ENCODE data around the gene PLEKHG4. TPM values are rescaled to one million over a fixed set of nuclear protein-coding genes. Genes with fewer than 3 reads are reported as not detected.
A peak's percentile ranks its signal among the peaks of the same experiment; 100 is the strongest.

The PLEKHG4 gene
- total and polyA plus RNA-seq, 9 of the 15 experiments (the other 6 are each of a cell fraction or from before 2014, with no cell fraction given): 3.7 to 36.8 (median 17.9) TPM

GRCh38 chr16:67244387-67245185 lies 34.7 kb upstream of the PLEKHG4 start (continued):
- no peak for TF ChIP-seq TEAD1 (CRISPR knock-in tag; IDR thresholded peaks at IDR 0.05)
- TF ChIP-seq RBFOX2 (IDR thresholded peaks at IDR 0.05; ENCODE audit: low read depth, low read length): peak; percentile 36
- no peak for TF ChIP-seq CREB1 (IDR thresholded peaks at IDR 0.05)
- no peak for TF ChIP-seq CREB1 (CRISPR knock-in tag; IDR thresholded peaks at IDR 0.05)
- TF ChIP-seq TOE1 (IDR thresholded peaks at IDR 0.05; ENCODE audit: borderline replicate concordance): no peak
- no peak for TF ChIP-seq TOE1 (CRISPR knock-in tag; IDR thresholded peaks at IDR 0.05; ENCODE audit: borderline replicate concordance, low read depth)
- no peak for TF ChIP-seq ZNF561 (CRISPR knock-in tag; conservative IDR thresholded peaks at IDR 0.05)
- no peak for TF ChIP-seq GTF2E2 (tag; IDR thresholded peaks at IDR 0.05)
- no peak for TF ChIP-seq MCM7 (IDR thresholded peaks at IDR 0.05)
- TF ChIP-seq CLOCK (CRISPR knock-in tag; IDR thresholded peaks at IDR 0.05; ENCODE audit: borderline replicate concordance): no peak
- no peak for TF ChIP-seq RUNX1 (IDR thresholded peaks at IDR 0.05; ENCODE audit: low read depth)
- TF ChIP-seq MCM2 (IDR thresholded peaks at IDR 0.05; ENCODE audit: low read depth): no peak
- TF ChIP-seq SRSF7 (optimal IDR thresholded peaks at IDR 0.05; ENCODE audit: low read depth, low read length): no peak
- no peak for TF ChIP-seq EP300 (IDR thresholded peaks at IDR 0.05; ENCODE audit: low read length)
- TF ChIP-seq ID3 (CRISPR knock-in tag; IDR thresholded peaks at IDR 0.05): no peak
- TF ChIP-seq ID3 (tag; IDR thresholded peaks at IDR 0.05): no peak
- no peak for TF ChIP-seq ZNF586 (CRISPR knock-in tag; conservative IDR thresholded peaks at IDR 0.05)
- TF ChIP-seq TEAD4 (IDR thresholded peaks at IDR 0.05; ENCODE audit: low read length): no peak
- TF ChIP-seq TEAD4 (CRISPR knock-in tag; IDR thresholded peaks at IDR 0.05; ENCODE audit: borderline replicate concordance): 0 out of 2 replicates have a peak, but pooled peaks have one; percentile 42
- no peak for TF ChIP-seq BACH1 (tag; IDR thresholded peaks at IDR 0.05)
- TF ChIP-seq KDM4B (IDR thresholded peaks at IDR 0.05; ENCODE audit: borderline replicate concordance in 2 of 2, low read depth in 1 of 2): no peak
- no peak for TF ChIP-seq NR3C1 (CRISPR knock-in tag; IDR thresholded peaks at IDR 0.05)
- TF ChIP-seq ZFX (CRISPR knock-in tag; IDR thresholded peaks at IDR 0.05): no peak
- TF ChIP-seq SMAD4 (CRISPR knock-in tag; conservative IDR thresholded peaks at IDR 0.05): 0 out of 2 replicates have a peak, but pooled peaks have one; percentile 20
- TF ChIP-seq PTBP1 (IDR thresholded peaks at IDR 0.05; ENCODE audit: low read depth, low read length): no peak
- no peak for TF ChIP-seq SOX6 (IDR thresholded peaks at IDR 0.05)
- no peak for TF ChIP-seq ATF1 (CRISPR knock-in tag; IDR thresholded peaks at IDR 0.05)
- TF ChIP-seq ATF1 (tag; IDR thresholded peaks at IDR 0.05): 0 out of 2 replicates have a peak, but pooled peaks have one; percentile 7
- no peak for TF ChIP-seq PPARD (CRISPR knock-in tag; IDR thresholded peaks at IDR 0.05)
- no peak for TF ChIP-seq ZNF224 (CRISPR knock-in tag; IDR thresholded peaks at IDR 0.05)
